HG03442 (cell line): ENCODE measurements around the gene RHOV.
A peak's percentile ranks its signal among the peaks of the same experiment; 100 is the strongest.
"Not testable (repeated sequence)": the region's sequence is repeated elsewhere in the genome, so short reads cannot be mapped to it uniquely, and the experiment has no call there.

Experiments used
- ATAC-seq: cut with Tn5 transposase; IDR thresholded peaks from one replicate; pipeline ENCODE4 v1.9.1; 2021; ENCODE audit warnings: mild to moderate bottlenecking, moderate library complexity; ENCODE audit not compliant: unreplicated experiment

RHOV gene

GRCh38 chr15:40875991-40876730, 2.1 kb upstream of the RHOV start:
- ATAC-seq = no peak

GRCh38 chr15:40872791-40873693, 992 bp downstream of the RHOV start:
- no peak for ATAC-seq

- no peak for ATAC-seq
Observed at GRCh38 chr15:40871749-40872617, 2.1 kb downstream of the RHOV start.

GRCh38 chr15:40870716-40871115, 3.3 kb downstream of the RHOV start:
- no peak for ATAC-seq

- no peak for ATAC-seq
Observed at GRCh38 chr15:40869686-40870085, 4.3 kb downstream of the RHOV start.

GRCh38 chr15:40867199-40867598, 6.8 kb downstream of the RHOV start:
- no peak for ATAC-seq

GRCh38 chr15:40863660-40864270, 10.3 kb downstream of the RHOV start:
- ATAC-seq = no peak

- not testable (repeated sequence) for ATAC-seq
Observed at GRCh38 chr15:40861147-40861546, 12.9 kb downstream of the RHOV start.

- ATAC-seq = peak; percentile 64
Observed at GRCh38 chr15:40859206-40859851, 14.7 kb downstream of the RHOV start.

- ATAC-seq = no peak
Observed at GRCh38 chr15:40858706-40859105, 15.3 kb downstream of the RHOV start.

- ATAC-seq = peak; percentile 72
Observed at GRCh38 chr15:40857601-40858341, 16.3 kb downstream of the RHOV start.

GRCh38 chr15:40856746-40857145, 17.3 kb downstream of the RHOV start:
- ATAC-seq = no peak

- no peak for ATAC-seq
Observed at GRCh38 chr15:40855706-40856234, 18.3 kb downstream of the RHOV start.

- no peak for ATAC-seq
Observed at GRCh38 chr15:40854161-40854560, 19.9 kb downstream of the RHOV start.

- no peak for ATAC-seq
Observed at GRCh38 chr15:40853241-40853890, 20.7 kb downstream of the RHOV start.

- ATAC-seq = no peak
Observed at GRCh38 chr15:40852529-40852928, 21.5 kb downstream of the RHOV start.

GRCh38 chr15:40850576-40851112, 23.4 kb downstream of the RHOV start:
- ATAC-seq = no peak

- ATAC-seq = no peak
Observed at GRCh38 chr15:40847223-40847961, 26.6 kb downstream of the RHOV start.
